K562 (cell line): ENCODE results near the gene RTN4. TPM values are rescaled to one million over a fixed set of nuclear protein-coding genes. Genes with fewer than 3 reads are reported as not detected.

Experiments
- ATAC-seq: fragments of 200-7000 bp; cut with Tn5 transposase; 3 replicates; pipeline ENCODE4 v1.9.1; 2020; ENCODE audit warnings: moderate library complexity
- BruUV-seq: library from RNA; stranded (reverse); fragments of 400-500 nt; replicated peaks from 2 replicates; lab custom pipeline; 2021; lab: Mats Ljungman, UMichigan
- CTCF ChIA-PET: fragments of 300-600 bp; formaldehyde crosslinking; extraction: SDS; loops from one replicate; lab custom pipeline; 2021; ENCODE audit warnings: low intra/inter-chr PET ratio; lab: Yijun Ruan, JAX
- POLR2A ChIA-PET: fragments of 300-600, 350-650 bp; sonication (Branson Sonifier 250); formaldehyde crosslinking; extraction: SDS; loops from one replicate; lab custom pipeline; 2021; ENCODE audit warnings: antibody characterized with exemption, inconsistent platforms; lab: Yijun Ruan, JAX
- DNase-seq, 4 experiments: peaks; one replicate each; pipeline versions ENCODE4 v3.0.0 to v3.0.0-alpha.2; 2011 to 2018; ENCODE audit warnings: low spot score in 3 of 4, mixed read lengths in 3 of 4; ENCODE audit errors: extremely low read depth in 1 of 4
- FAIRE-seq: peaks from 2 replicates; lab custom pipeline; 2011; peaks lifted over from hg19 to GRCh38; lab: Jason Lieb, UNC
- H2AFZ ChIP-seq: 2 replicates; pipeline ENCODE4 v1.6.0; 2011; ENCODE audit warnings: low read depth, low read length, control low read depth, inconsistent platforms
- H3K27ac ChIP-seq: fragments of 200-600 bp; 3 replicates; pipeline ENCODE4 v1.8.0; 2011; ENCODE audit warnings: low read depth, mild to moderate bottlenecking, control low read depth, inconsistent platforms, low read length, moderate library complexity, mixed read lengths; ENCODE audit errors: extremely low read depth
- H3K27me3 ChIP-seq, 2 experiments: fragments of 300-600 bp in 1 of 2; 2 replicates in 1 of 2; 3 replicates in 1 of 2; pipeline versions ENCODE4 v1.6.0 to v1.8.0; 2011; ENCODE audit warnings: inconsistent platforms in 2 of 2, low read length in 2 of 2, mild to moderate bottlenecking in 1 of 2, mixed read lengths in 1 of 2, moderate library complexity in 1 of 2; ENCODE audit not compliant: control insufficient read depth in 2 of 2, insufficient read depth in 2 of 2
- H3K36me3 ChIP-seq: fragments of 300-600 bp; 3 replicates; pipeline ENCODE4 v1.8.0; 2011; ENCODE audit warnings: mild to moderate bottlenecking, low read length, inconsistent platforms; ENCODE audit not compliant: control insufficient read depth, insufficient read depth
- H3K4me1 ChIP-seq, 2 experiments: fragments of 200-600 bp in 1 of 2; replicated peaks in 1 of 2; 2 replicates in 1 of 2; 3 replicates in 1 of 2; pipeline versions ENCODE4 v1.5.1 to v1.8.0; 2011; ENCODE audit warnings: inconsistent platforms in 2 of 2, low read length in 2 of 2, mild to moderate bottlenecking in 1 of 2, mixed read lengths in 1 of 2, moderate library complexity in 1 of 2; ENCODE audit not compliant: control insufficient read depth in 2 of 2, insufficient read depth in 2 of 2
- H3K4me2 ChIP-seq: 2 replicates; pipeline ENCODE4 v1.6.1; 2011; ENCODE audit warnings: low read length, control low read depth, inconsistent platforms, mixed read lengths; ENCODE audit not compliant: insufficient read depth
- H3K4me3 ChIP-seq: fragments of 200-600 bp; sonication (generic), shearing (Covaris generic); 2 replicates; pipeline ENCODE4 v1.5.1; 2016; ENCODE audit warnings: control low read depth, inconsistent platforms
- H3K79me2 ChIP-seq: fragments of 200-600 bp; 3 replicates; pipeline ENCODE4 v1.8.0; 2011; ENCODE audit warnings: low read length, inconsistent platforms; ENCODE audit not compliant: control insufficient read depth, insufficient read depth
- H3K9ac ChIP-seq, 2 experiments: 2 replicates each; pipeline versions ENCODE4 v1.6.0 to v1.6.1; 2011; ENCODE audit warnings: low read depth in 2 of 2, low read length in 2 of 2, control low read depth in 1 of 2, inconsistent platforms in 1 of 2, mild to moderate bottlenecking in 1 of 2, mixed read lengths in 1 of 2; ENCODE audit not compliant: insufficient read depth in 1 of 2
- H3K9me1 ChIP-seq: one replicate; pipeline ENCODE4 v1.6.0; 2011; ENCODE audit warnings: inconsistent platforms, mild to moderate bottlenecking, low read length, moderate library complexity; ENCODE audit not compliant: control insufficient read depth, insufficient read depth
- H3K9me3 ChIP-seq: replicated peaks from 2 replicates; pipeline ENCODE4 v1.5.1; 2011; ENCODE audit warnings: low read depth, low read length, inconsistent platforms; ENCODE audit not compliant: control insufficient read depth, insufficient read depth
- H4K20me1 ChIP-seq: replicated peaks from 2 replicates; pipeline ENCODE4 v1.6.1; 2011; ENCODE audit warnings: low read length, inconsistent platforms, mixed read lengths; ENCODE audit not compliant: control insufficient read depth, insufficient read depth
- BCOR ChIP-seq: fragments of 450-650 bp; IDR thresholded peaks from 2 replicates; pipeline ENCODE4 v1.6.1; 2016
- ZFP91 ChIP-seq: sonication (generic); formaldehyde crosslinking; IDR thresholded peaks from 2 replicates; pipeline ENCODE4 v1.8.0; 2022; ENCODE audit warnings: mild to moderate bottlenecking, missing genetic modification reagents
- ZNF77 ChIP-seq: fragments of 250-450 bp; sonication (Bioruptor Pico); IDR thresholded peaks from 2 replicates; pipeline ENCODE4 v1.5.0; 2020
- WGBS: fragments of 100-300 bp; shearing (Covaris generic); methylation state at CpG from one replicate; pipeline ENCODE4 v1.1.6; 2016; ENCODE audit warnings: low coverage, mixed read lengths; ENCODE audit not compliant: insufficient coverage; ENCODE audit errors: missing lambda C conversion rate; 5-methylcytosine and 5-hydroxymethylcytosine counted together
- in situ Hi-C: fragments of 300-500 bp; cut with MboI; formaldehyde crosslinking; loops from 4 replicates; pipeline ENCODE4 v1.15.0; 2018; ENCODE audit warnings: inconsistent platforms, mixed read lengths
- intact Hi-C: fragments of 100-400 bp; cut with micrococcal nuclease; formaldehyde crosslinking; loops from 2 replicates; pipeline ENCODE4 v1.14.2; 2022
- polyA plus RNA-seq, 8 experiments: library from polyadenylated mRNA; depleted of rRNA in 4 of 8; stranded (reverse) in 5 of 8; unstranded in 3 of 8; fragments of >200 nt; fragmentation: Nextera tagmentation in 2 of 8; fragmentation: Illumina TruSeq in 1 of 8; extraction: Ambion mirVana in 2 of 8; extraction: Trizol in 1 of 8; gene quantifications; 2 replicates each; pipeline versions ENCODE4 v1.2.1 to v1.2.3, GENCODE V29; 2011 to 2014; ENCODE audit warnings: inconsistent platforms in 1 of 8, missing spikeins in 1 of 8
- total RNA-seq, 7 experiments: library from RNA; depleted of rRNA in 6 of 7; stranded (reverse); fragments of >200 nt in 6 of 7; fragmentation: Illumina TruSeq in 2 of 7; extraction: Trizol in 2 of 7; gene quantifications; 2 replicates each; pipeline versions ENCODE4 v1.2.1 to v1.2.3, GENCODE V29; 2011 to 2021; ENCODE audit warnings: low replicate concordance in 1 of 7
- TF ChIP-seq, protein P1 (sequence below), 2 experiments: IDR thresholded peaks; 2 replicates each; pipeline ENCODE4 v1.6.1; 2011; ENCODE audit warnings: borderline replicate concordance in 1 of 2, control low read depth in 1 of 2, low read depth in 1 of 2, low read length in 1 of 2, mild to moderate bottlenecking in 1 of 2, mixed read lengths in 1 of 2, moderate library complexity in 1 of 2; ENCODE audit not compliant: insufficient read depth in 1 of 2, insufficient read length in 1 of 2, poor library complexity in 1 of 2, severe bottlenecking in 1 of 2; ENCODE audit errors: extremely low read depth in 1 of 2

The RTN4 gene
- total and polyA plus RNA-seq, 9 of the 15 experiments (the other 6 are each of a cell fraction or from before 2014, with no cell fraction given), result 73.0 to 248 (median 116) TPM

DNA sequence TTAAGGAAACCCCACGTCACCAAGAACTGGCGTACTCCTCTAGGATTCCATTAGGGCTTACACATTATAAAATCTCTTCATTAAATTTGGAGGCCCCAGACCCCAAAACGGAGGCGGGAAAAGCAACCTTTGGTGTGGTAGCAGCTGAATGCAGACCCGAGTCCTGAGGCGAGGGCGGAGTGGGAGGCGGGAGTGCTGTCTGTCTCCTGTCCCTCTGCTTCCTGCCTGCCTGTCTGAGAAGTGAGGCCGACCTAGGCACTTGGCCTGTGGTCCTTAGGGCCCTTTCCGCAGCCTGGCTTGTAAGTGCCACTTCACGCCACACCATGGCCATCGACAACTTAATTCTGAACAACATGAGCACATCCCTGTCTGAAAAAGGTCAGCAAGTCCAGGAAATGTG lies 102.1 kb downstream of the RTN4 start:
- no peaks in the 10 kb centered on the region for H3K9me1 ChIP-seq
- POLR2A ChIA-PET, result no interaction called here

More for the DNA sequence above, 102.1 kb downstream of the RTN4 start:
- H3K27ac ChIP-seq, result no peak overlapping the region
- no peak for DNase-seq
- TF ChIP-seq BCOR, result no peak
- no peak for TF ChIP-seq ZNF77
- TF ChIP-seq, protein P1, sequence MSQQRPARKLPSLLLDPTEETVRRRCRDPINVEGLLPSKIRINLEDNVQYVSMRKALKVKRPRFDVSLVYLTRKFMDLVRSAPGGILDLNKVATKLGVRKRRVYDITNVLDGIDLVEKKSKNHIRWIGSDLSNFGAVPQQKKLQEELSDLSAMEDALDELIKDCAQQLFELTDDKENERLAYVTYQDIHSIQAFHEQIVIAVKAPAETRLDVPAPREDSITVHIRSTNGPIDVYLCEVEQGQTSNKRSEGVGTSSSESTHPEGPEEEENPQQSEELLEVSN (IDR thresholded peaks at IDR 0.05; ENCODE audit: borderline replicate concordance in 1 of 2, extremely low read depth in 1 of 2, insufficient read depth in 1 of 2, insufficient read length in 1 of 2, low read depth in 1 of 2, low read length in 1 of 2, poor library complexity in 1 of 2, severe bottlenecking in 1 of 2), result peak in 1 of 2 experiments; percentile 9
- no peak for TF ChIP-seq ZFP91 (CRISPR knock-in tag)
- TF ChIP-seq, all 486 proteins: peak for 1
- no peaks in the 10 kb centered on the region for H3K36me3 ChIP-seq
- intact Hi-C loops, result no loop called here
- H3K9ac ChIP-seq, result 0 out of 4 replicates have a peak overlapping the region, but pooled peaks of 1 of the 2 experiments have one; percentile 21
- no peaks in the 10 kb centered on the region for H3K79me2 ChIP-seq
- in situ Hi-C loops, result no loop called here
- peaks cover 9 to 20% of the 10 kb centered on the region in 2 experiments; a peak in 3 of 5 replicates for H3K4me1 ChIP-seq
- H3K4me3 ChIP-seq, result no peak overlapping the region
- H3K27me3 ChIP-seq, result peaks cover 0 to under 1% of the 10 kb centered on the region in 2 experiments; a peak in 1 of 5 replicates
- WGBS, result 67% methylated on average over 10 of the region's 12 CpGs
- no TSS peak for BruUV-seq
- peak overlapping the region; percentile 53 for H2AFZ ChIP-seq
- H4K20me1 ChIP-seq, result no peaks in the 10 kb centered on the region
- CTCF ChIA-PET, result no interaction called here
- H3K9me3 ChIP-seq, result no peaks in the 10 kb centered on the region
- ATAC-seq (no peak), FAIRE-seq (no peak)
- H3K4me2 ChIP-seq, result no peak overlapping the region
